K562 (cell line): ENCODE results near the gene SKIC8. TPM values are rescaled to one million over a fixed set of nuclear protein-coding genes. Genes with fewer than 3 reads are reported as not detected.

ENCODE experiments used
- CCNT2 ChIP-seq: IDR thresholded peaks from 2 replicates; pipeline ENCODE4 v1.6.1; 2011; ENCODE audit warnings: borderline replicate concordance, low read depth, mild to moderate bottlenecking, moderate library complexity, mixed read lengths, low read length; ENCODE audit not compliant: insufficient read length; ENCODE audit errors: extremely low read depth
- LEF1 ChIP-seq: fragments of 450-650 bp; IDR thresholded peaks from 2 replicates; pipeline ENCODE4 v1.6.1; 2016; ENCODE audit warnings: mild to moderate bottlenecking
- PTTG1 ChIP-seq: fragments of 450-650 bp; IDR thresholded peaks from 2 replicates; pipeline ENCODE4 v1.6.1; 2016; ENCODE audit warnings: low read depth, mild to moderate bottlenecking, missing genetic modification characterization, missing compliant biosample characterization
- RBM14 ChIP-seq: fragments of 200-400 bp; formaldehyde crosslinking; IDR thresholded peaks from 2 replicates; pipeline ENCODE4 v1.6.1; 2018; ENCODE audit warnings: low read depth, mild to moderate bottlenecking, low read length, moderate library complexity, borderline replicate concordance; ENCODE audit not compliant: insufficient read depth
- RCOR1 ChIP-seq, 2 experiments: IDR thresholded peaks; 2 replicates each; pipeline ENCODE4 v1.6.1; 2012; ENCODE audit warnings: low read depth in 2 of 2, low read length in 2 of 2, borderline replicate concordance in 1 of 2, improper control_type of control experiment in 1 of 2
- SAP30 ChIP-seq: fragments of 200-600 bp; sonication (generic); IDR thresholded peaks from 2 replicates; pipeline ENCODE4 v1.6.1; 2012; ENCODE audit warnings: borderline replicate concordance, low read depth, mild to moderate bottlenecking, moderate library complexity, low read length, control low read depth, inconsistent platforms; ENCODE audit not compliant: insufficient read depth, poor library complexity, severe bottlenecking
- ZNF175 ChIP-seq: fragments of 200-800 bp; sonication (Bioruptor generic); IDR thresholded peaks from 2 replicates; pipeline ENCODE4 v1.6.1; 2016; ENCODE audit warnings: low read depth, mild to moderate bottlenecking, missing genetic modification characterization, missing compliant biosample characterization
- polyA plus RNA-seq, 8 experiments: library from polyadenylated mRNA; depleted of rRNA in 4 of 8; stranded (reverse) in 5 of 8; unstranded in 3 of 8; fragments of >200 nt; fragmentation: Nextera tagmentation in 2 of 8; fragmentation: Illumina TruSeq in 1 of 8; extraction: Ambion mirVana in 2 of 8; extraction: Trizol in 1 of 8; gene quantifications; 2 replicates each; pipeline versions ENCODE4 v1.2.1 to v1.2.3, GENCODE V29; 2011 to 2014; ENCODE audit warnings: inconsistent platforms in 1 of 8, missing spikeins in 1 of 8
- total RNA-seq, 7 experiments: library from RNA; depleted of rRNA in 6 of 7; stranded (reverse); fragments of >200 nt in 6 of 7; fragmentation: Illumina TruSeq in 2 of 7; extraction: Trizol in 2 of 7; gene quantifications; 2 replicates each; pipeline versions ENCODE4 v1.2.1 to v1.2.3, GENCODE V29; 2011 to 2021; ENCODE audit warnings: low replicate concordance in 1 of 7
- TF ChIP-seq, protein P1 (sequence below), 3 experiments: IDR thresholded peaks in 2 of 3; conservative IDR thresholded peaks in 1 of 3; 2 replicates each; pipeline ENCODE4 v1.5.1; 2011 to 2012; ENCODE audit warnings: low read length in 3 of 3, mild to moderate bottlenecking in 3 of 3, control low read depth in 2 of 3, improper control_type of control experiment in 1 of 3, inconsistent platforms in 1 of 3, low read depth in 1 of 3, mixed read lengths in 1 of 3, moderate library complexity in 1 of 3; ENCODE audit not compliant: insufficient read depth in 2 of 3
- TF ChIP-seq, protein P2 (sequence below): fragments of 450-650 bp; conservative IDR thresholded peaks from 2 replicates; pipeline ENCODE4 v1.6.1; 2016; ENCODE audit warnings: missing genetic modification characterization, low read depth, mild to moderate bottlenecking, control low read depth, missing compliant biosample characterization
- TF ChIP-seq, protein P3 (sequence below): fragments of 250-450 bp; sonication (Bioruptor Pico); IDR thresholded peaks from 2 replicates; pipeline ENCODE4 v1.8.0; 2021; ENCODE audit warnings: mild to moderate bottlenecking, moderate library complexity
- TF ChIP-seq, protein P4 (sequence below): sonication (generic); formaldehyde crosslinking; IDR thresholded peaks from 2 replicates; pipeline ENCODE4 v1.8.0; 2022; ENCODE audit warnings: mild to moderate bottlenecking, missing genetic modification reagents
- TF ChIP-seq, protein P5 (sequence below): IDR thresholded peaks from 2 replicates; pipeline ENCODE4 v1.6.1; 2012; ENCODE audit warnings: low read depth, low read length, improper control_type of control experiment, borderline replicate concordance

Gene SKIC8
- total and polyA plus RNA-seq, 9 of the 15 experiments (the other 6 are each of a cell fraction or from before 2014, with no cell fraction given) = 79.5 to 389 (median 146) TPM

DNA sequence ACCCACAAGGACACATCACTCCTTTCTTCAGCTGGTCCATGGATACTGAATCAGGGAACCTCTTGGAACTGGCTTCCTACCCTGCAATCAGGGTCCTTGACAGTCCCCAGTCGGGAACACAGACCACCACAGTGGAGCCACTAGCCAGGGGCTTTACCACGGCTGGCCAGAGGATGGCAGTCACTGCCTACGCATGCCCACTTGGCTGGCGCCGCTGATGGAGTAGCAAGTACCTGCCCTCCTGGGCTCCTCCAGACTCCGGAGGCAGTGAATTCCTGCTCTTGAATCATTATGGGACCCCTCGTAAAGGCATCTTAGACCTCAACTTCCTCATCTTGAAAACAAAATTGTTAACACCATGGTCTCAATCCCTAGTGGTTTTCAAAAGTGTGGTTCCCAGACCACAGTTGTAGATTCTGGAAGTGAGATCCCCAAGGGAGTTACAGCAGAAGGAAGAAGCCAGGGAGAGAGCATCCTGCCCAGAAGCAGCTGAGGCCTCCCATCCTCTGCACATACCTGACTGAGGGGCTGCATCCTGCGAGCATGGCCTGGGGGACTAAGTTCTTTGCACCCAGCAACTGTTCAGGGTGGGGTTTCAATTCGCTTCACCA lies 9.1 kb upstream of the SKIC8 start (continued):
- TF ChIP-seq, protein P1, sequence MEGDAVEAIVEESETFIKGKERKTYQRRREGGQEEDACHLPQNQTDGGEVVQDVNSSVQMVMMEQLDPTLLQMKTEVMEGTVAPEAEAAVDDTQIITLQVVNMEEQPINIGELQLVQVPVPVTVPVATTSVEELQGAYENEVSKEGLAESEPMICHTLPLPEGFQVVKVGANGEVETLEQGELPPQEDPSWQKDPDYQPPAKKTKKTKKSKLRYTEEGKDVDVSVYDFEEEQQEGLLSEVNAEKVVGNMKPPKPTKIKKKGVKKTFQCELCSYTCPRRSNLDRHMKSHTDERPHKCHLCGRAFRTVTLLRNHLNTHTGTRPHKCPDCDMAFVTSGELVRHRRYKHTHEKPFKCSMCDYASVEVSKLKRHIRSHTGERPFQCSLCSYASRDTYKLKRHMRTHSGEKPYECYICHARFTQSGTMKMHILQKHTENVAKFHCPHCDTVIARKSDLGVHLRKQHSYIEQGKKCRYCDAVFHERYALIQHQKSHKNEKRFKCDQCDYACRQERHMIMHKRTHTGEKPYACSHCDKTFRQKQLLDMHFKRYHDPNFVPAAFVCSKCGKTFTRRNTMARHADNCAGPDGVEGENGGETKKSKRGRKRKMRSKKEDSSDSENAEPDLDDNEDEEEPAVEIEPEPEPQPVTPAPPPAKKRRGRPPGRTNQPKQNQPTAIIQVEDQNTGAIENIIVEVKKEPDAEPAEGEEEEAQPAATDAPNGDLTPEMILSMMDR (IDR thresholded peaks at IDR 0.05 in 2 of 3, conservative IDR thresholded peaks at IDR 0.05 in 1 of 3; ENCODE audit: insufficient read depth in 2 of 3, low read depth in 1 of 3, low read length in 3 of 3) = peak; percentile 83 to 90 (median 84)
- TF ChIP-seq CCNT2 = no peak
- TF ChIP-seq, protein P2, sequence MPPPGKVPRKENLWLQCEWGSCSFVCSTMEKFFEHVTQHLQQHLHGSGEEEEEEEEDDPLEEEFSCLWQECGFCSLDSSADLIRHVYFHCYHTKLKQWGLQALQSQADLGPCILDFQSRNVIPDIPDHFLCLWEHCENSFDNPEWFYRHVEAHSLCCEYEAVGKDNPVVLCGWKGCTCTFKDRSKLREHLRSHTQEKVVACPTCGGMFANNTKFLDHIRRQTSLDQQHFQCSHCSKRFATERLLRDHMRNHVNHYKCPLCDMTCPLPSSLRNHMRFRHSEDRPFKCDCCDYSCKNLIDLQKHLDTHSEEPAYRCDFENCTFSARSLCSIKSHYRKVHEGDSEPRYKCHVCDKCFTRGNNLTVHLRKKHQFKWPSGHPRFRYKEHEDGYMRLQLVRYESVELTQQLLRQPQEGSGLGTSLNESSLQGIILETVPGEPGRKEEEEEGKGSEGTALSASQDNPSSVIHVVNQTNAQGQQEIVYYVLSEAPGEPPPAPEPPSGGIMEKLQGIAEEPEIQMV (tag) = no peak
- TF ChIP-seq, protein P3, sequence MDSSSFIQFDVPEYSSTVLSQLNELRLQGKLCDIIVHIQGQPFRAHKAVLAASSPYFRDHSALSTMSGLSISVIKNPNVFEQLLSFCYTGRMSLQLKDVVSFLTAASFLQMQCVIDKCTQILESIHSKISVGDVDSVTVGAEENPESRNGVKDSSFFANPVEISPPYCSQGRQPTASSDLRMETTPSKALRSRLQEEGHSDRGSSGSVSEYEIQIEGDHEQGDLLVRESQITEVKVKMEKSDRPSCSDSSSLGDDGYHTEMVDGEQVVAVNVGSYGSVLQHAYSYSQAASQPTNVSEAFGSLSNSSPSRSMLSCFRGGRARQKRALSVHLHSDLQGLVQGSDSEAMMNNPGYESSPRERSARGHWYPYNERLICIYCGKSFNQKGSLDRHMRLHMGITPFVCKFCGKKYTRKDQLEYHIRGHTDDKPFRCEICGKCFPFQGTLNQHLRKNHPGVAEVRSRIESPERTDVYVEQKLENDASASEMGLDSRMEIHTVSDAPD (CRISPR knock-in tag) = no peak
- TF ChIP-seq PTTG1 (tag) = no peak
- no peak for TF ChIP-seq RBM14
- TF ChIP-seq, protein P4, sequence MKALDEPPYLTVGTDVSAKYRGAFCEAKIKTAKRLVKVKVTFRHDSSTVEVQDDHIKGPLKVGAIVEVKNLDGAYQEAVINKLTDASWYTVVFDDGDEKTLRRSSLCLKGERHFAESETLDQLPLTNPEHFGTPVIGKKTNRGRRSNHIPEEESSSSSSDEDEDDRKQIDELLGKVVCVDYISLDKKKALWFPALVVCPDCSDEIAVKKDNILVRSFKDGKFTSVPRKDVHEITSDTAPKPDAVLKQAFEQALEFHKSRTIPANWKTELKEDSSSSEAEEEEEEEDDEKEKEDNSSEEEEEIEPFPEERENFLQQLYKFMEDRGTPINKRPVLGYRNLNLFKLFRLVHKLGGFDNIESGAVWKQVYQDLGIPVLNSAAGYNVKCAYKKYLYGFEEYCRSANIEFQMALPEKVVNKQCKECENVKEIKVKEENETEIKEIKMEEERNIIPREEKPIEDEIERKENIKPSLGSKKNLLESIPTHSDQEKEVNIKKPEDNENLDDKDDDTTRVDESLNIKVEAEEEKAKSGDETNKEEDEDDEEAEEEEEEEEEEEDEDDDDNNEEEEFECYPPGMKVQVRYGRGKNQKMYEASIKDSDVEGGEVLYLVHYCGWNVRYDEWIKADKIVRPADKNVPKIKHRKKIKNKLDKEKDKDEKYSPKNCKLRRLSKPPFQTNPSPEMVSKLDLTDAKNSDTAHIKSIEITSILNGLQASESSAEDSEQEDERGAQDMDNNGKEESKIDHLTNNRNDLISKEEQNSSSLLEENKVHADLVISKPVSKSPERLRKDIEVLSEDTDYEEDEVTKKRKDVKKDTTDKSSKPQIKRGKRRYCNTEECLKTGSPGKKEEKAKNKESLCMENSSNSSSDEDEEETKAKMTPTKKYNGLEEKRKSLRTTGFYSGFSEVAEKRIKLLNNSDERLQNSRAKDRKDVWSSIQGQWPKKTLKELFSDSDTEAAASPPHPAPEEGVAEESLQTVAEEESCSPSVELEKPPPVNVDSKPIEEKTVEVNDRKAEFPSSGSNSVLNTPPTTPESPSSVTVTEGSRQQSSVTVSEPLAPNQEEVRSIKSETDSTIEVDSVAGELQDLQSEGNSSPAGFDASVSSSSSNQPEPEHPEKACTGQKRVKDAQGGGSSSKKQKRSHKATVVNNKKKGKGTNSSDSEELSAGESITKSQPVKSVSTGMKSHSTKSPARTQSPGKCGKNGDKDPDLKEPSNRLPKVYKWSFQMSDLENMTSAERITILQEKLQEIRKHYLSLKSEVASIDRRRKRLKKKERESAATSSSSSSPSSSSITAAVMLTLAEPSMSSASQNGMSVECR = no peak
- TF ChIP-seq LEF1 = no peak
- TF ChIP-seq, protein P5, sequence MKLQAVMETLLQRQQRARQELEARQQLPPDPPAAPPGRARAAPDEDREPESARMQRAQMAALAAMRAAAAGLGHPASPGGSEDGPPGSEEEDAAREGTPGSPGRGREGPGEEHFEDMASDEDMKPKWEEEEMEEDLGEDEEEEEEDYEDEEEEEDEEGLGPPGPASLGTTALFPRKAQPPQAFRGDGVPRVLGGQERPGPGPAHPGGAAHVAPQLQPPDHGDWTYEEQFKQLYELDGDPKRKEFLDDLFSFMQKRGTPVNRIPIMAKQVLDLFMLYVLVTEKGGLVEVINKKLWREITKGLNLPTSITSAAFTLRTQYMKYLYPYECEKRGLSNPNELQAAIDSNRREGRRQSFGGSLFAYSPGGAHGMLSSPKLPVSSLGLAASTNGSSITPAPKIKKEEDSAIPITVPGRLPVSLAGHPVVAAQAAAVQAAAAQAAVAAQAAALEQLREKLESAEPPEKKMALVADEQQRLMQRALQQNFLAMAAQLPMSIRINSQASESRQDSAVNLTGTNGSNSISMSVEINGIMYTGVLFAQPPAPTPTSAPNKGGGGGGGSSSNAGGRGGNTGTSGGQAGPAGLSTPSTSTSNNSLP = no peak
- no peak for TF ChIP-seq SAP30
- 0 out of 4 replicates have a peak, but pooled peaks of 1 of the 2 experiments have one; percentile 19 for TF ChIP-seq RCOR1 (IDR thresholded peaks at IDR 0.05; ENCODE audit: borderline replicate concordance in 1 of 2, low read depth in 2 of 2, low read length in 2 of 2)
- TF ChIP-seq ZNF175 (CRISPR knock-in tag) = no peak
